Measurements from ENCODE around the gene HES7.

HES7 gene

DNA sequence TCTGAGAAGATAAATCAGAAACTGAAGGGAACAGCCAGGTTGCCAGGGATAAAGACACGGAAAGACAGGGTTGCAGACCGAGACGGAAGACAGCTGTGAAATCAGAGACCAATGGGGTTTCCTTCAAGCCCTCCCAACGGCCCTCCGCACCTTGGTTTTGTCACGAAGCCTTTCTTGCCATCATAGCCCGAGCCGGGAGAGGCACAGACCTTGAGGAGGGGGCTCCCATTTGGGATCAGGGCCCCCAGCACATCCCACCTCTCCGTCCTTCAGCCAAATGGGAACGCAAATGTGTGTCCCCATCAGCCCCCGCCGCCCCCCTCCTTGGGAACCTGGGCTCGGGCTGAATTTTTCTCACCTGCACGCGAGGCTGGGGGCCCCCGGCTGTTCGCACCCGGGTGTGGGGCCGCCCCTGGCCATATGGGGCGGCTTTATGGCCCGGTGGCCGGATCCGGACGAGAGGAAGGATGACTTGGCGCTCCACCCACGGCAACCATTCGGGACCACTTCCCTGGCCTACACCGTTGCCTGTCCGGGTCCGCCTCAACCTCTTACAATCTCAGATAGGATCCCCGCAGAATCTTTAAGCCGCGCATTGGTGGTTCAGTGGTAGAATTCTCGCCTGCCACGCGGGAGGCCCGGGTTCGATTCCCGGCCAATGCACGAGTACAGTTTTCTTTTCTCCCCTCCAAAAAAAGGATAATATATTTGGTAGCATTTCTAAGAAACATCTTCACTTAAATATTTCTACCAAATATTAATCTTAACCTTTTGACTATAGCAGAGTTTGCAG, 1.4 kb upstream of the HES7 start:
- DNase-seq (ENCODE audit: low read depth), result peak; percentile 67
- TF ChIP-seq, protein P1, sequence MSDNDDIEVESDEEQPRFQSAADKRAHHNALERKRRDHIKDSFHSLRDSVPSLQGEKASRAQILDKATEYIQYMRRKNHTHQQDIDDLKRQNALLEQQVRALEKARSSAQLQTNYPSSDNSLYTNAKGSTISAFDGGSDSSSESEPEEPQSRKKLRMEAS (IDR thresholded peaks at IDR 0.05; ENCODE audit: low read depth, low read length), result peak; percentile 24; the same call in 1 of the 2 replicates
- TF ChIP-seq POLR2A (IDR thresholded peaks at IDR 0.05; ENCODE audit: extremely low read depth, insufficient read length) (no peak), MYC (IDR thresholded peaks at IDR 0.05; ENCODE audit: low read depth, low read length) (0 out of 2 replicates have a peak, but pooled peaks have one; percentile 25)
- TF ChIP-seq, protein P2, sequence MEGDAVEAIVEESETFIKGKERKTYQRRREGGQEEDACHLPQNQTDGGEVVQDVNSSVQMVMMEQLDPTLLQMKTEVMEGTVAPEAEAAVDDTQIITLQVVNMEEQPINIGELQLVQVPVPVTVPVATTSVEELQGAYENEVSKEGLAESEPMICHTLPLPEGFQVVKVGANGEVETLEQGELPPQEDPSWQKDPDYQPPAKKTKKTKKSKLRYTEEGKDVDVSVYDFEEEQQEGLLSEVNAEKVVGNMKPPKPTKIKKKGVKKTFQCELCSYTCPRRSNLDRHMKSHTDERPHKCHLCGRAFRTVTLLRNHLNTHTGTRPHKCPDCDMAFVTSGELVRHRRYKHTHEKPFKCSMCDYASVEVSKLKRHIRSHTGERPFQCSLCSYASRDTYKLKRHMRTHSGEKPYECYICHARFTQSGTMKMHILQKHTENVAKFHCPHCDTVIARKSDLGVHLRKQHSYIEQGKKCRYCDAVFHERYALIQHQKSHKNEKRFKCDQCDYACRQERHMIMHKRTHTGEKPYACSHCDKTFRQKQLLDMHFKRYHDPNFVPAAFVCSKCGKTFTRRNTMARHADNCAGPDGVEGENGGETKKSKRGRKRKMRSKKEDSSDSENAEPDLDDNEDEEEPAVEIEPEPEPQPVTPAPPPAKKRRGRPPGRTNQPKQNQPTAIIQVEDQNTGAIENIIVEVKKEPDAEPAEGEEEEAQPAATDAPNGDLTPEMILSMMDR (IDR thresholded peaks at IDR 0.05; ENCODE audit: low read depth, low read length), result no peak

DNA sequence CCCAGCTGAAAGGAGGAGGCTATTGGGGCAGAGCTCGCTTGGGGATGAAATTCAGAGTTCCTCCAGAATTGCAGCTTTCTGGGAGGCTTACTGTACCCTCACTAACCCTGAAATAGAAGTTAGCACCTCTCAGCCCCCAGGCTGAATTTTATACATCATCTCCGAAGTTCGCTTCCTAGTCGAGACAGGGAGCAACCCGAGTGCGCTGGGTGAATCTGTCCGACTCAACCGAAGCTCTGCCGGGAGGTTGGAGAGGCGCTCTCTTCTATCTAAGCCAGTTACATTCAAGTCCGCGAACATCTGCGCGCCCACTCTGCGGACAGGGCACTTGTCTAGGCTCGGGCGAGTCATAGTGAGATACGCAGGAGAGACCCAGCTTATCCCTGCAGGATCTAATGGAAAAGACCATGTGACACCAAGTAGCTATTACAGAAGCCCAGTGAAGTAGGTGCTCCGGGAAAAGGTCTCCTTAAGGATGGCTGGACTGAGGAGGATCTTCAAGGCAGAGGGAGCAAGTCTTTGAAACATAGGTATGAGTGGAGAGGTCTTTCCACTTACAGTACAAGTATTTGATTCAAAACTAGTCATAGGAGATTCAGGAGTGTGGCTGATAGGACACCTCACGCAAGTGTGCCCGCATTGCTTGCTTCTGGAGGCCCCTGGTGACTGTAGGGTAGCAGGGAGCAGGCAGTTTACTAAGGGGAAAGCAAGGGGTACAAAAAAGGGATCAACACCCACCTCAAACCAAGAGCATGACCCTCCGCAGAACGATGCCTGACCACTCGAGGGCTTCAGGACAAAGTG, 646 bp upstream of the HES7 start:
- peak; percentile 9 for DNase-seq (ENCODE audit: low read depth)
- no peak for TF ChIP-seq POLR2A (IDR thresholded peaks at IDR 0.05; ENCODE audit: extremely low read depth, insufficient read length)
- TF ChIP-seq, protein P1 (IDR thresholded peaks at IDR 0.05; ENCODE audit: low read depth, low read length), result no peak
- TF ChIP-seq MYC (IDR thresholded peaks at IDR 0.05; ENCODE audit: low read depth, low read length), result no peak
- TF ChIP-seq, protein P2 (IDR thresholded peaks at IDR 0.05; ENCODE audit: low read depth, low read length), result no peak
- H3K4me3 ChIP-seq (ENCODE audit: low read depth, low read length), result no peak overlapping the region

More for the DNA sequence above, 1.4 kb upstream of the HES7 start:
- H3K4me3 ChIP-seq (ENCODE audit: low read depth, low read length), result peak overlapping the region; percentile 58

DNA sequence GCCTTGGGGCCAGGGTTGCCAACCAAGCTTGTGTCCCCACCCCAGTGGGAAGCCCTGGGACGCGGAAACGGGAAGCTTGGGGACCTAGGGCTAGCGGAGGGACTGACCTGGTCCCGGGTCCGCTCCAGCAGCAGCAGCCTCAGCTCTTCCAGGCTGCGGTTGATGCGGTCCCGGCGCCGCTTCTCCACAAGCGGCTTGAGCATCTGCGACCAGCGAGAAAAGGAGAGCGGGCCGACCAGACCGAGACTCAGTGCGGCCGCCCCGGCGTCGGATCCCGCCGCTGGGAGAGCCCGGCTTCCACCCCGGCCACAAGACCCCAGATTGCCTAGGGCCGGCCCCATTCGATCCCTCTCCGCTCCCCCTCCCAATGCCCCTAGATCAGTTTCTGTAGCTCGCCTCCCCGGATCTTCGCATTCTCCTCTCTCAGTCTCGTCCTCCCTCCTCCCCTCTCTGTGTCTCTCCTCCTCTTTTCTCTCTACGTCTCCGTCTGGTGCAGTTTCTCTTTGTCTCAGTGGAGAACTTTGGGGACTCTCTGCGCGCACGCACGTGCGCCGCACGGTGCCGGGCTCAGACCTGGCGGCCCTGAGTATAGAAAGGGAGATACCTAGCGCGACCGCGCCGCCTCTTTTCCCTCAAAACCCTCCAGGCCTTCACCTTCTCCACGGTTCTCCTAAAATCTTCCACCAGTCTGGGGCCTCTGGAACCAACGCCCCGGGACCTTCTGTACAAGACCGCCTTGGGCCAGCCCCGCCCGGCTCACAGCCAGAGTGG, 797 bp downstream of the HES7 start:
- H3K4me3 ChIP-seq (ENCODE audit: low read depth, low read length), result no peak overlapping the region
- TF ChIP-seq POLR2A (IDR thresholded peaks at IDR 0.05; ENCODE audit: extremely low read depth, insufficient read length), result no peak
- TF ChIP-seq, protein P2 (IDR thresholded peaks at IDR 0.05; ENCODE audit: low read depth, low read length), result no peak
- TF ChIP-seq MYC (IDR thresholded peaks at IDR 0.05; ENCODE audit: low read depth, low read length), result no peak
- TF ChIP-seq, protein P1 (IDR thresholded peaks at IDR 0.05; ENCODE audit: low read depth, low read length), result peak; percentile 61
- peak; percentile 36 for DNase-seq (ENCODE audit: low read depth)

DNA sequence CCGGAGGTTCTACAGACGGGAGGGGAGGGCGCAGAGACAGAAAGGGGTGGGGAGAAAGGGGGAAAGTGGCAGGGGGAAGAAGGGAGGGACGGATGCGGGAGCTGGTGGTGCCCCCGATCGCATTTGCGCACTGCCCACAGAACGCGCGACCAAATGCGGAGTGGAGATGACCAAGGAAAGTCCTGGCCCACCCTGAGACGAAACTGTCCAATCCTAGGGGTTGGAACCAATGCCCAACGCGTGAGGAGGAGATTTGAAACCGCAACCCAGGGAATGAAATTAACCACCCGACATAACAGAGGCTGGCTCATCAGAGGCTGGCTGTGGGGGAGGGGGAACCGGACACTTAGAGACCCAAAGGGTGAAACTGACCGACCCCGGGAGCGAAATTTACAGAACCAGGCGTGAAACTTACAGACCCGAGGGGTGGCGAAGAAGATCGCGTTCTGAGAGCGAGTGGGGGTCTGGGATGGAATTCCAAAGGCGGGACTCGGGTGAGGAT, 1.4 kb downstream of the HES7 start:
- TF ChIP-seq MYC (IDR thresholded peaks at IDR 0.05; ENCODE audit: low read depth, low read length), result no peak
- peak overlapping the region; percentile 16 for H3K4me3 ChIP-seq (ENCODE audit: low read depth, low read length)
- DNase-seq (ENCODE audit: low read depth), result peak; percentile 28

DNA sequence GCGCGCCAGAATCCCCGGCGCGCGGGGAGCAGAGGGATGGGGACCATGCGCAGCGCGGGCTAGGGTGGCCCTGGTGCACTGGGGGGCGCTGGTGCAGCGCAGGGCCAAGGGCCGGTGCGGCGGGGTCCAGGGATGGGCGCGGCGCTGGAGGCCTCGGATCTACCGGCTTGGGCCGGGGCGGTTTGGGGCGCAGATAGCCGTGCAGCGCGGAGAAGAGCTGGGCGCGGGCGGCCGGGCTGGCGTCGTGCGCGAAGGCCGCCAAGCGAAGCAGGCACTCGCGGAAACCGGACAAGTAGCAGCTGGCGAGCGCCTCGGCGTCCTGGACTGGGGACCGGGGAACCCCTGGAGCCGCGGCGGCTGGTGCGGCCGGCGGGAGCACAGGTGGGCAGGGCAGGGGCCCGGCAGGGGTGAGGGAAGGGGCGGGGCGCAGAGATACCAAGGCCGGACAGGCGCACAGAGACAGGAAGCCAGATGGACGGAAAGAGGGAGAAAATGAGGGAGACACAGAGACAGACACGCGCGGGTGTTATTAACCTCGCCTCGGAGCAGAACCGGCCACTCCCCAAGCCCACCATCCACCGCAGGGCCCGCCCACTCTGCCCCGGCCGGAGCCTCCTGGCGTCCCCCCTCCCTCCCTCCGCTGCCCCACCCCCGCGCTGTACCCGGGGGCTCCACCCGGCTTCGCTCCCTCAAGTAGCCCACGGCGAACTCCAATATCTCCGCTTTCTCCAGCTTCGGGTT, 2.1 kb downstream of the HES7 start:
- DNase-seq (ENCODE audit: low read depth), result peak; percentile 83
- TF ChIP-seq, protein P1 (IDR thresholded peaks at IDR 0.05; ENCODE audit: low read depth, low read length), result peak; percentile 5; the same call in 1 of the 2 replicates
- 0 out of 2 replicates have a peak, but pooled peaks have one; percentile 30 for TF ChIP-seq MYC (IDR thresholded peaks at IDR 0.05; ENCODE audit: low read depth, low read length)
- TF ChIP-seq, protein P2 (IDR thresholded peaks at IDR 0.05; ENCODE audit: low read depth, low read length), result peak; percentile 36
- no peak for TF ChIP-seq POLR2A (IDR thresholded peaks at IDR 0.05; ENCODE audit: extremely low read depth, insufficient read length)
- peak overlapping the region; percentile 16 for H3K4me3 ChIP-seq (ENCODE audit: low read depth, low read length)
